Endodermal cell (in vitro differentiated cells): Measurements from ENCODE around the gene PIK3R4. TPM values are rescaled to one million over a fixed set of nuclear protein-coding genes. Genes with fewer than 3 reads are reported as not detected.

Experiments used
- DNase-seq: peaks from one replicate; pipeline ENCODE4 v3.0.0-alpha.2; 2017
- H3K27ac ChIP-seq: 2 replicates; pipeline ENCODE4 v1.5.1; 2013; ENCODE audit warnings: mild to moderate bottlenecking, low read depth, low read length, moderate library complexity
- H3K27me3 ChIP-seq: 2 replicates; pipeline ENCODE4 v1.6.1; 2013; ENCODE audit warnings: mild to moderate bottlenecking, low read length, moderate library complexity; ENCODE audit not compliant: insufficient read depth, control insufficient read depth, poor library complexity, severe bottlenecking
- H3K36me3 ChIP-seq: 2 replicates; pipeline ENCODE4 v1.7.0; 2013; ENCODE audit warnings: mild to moderate bottlenecking, low read length, moderate library complexity; ENCODE audit not compliant: control insufficient read depth, insufficient read depth
- H3K4me1 ChIP-seq: one replicate; pipeline ENCODE4 v1.7.0; 2013; ENCODE audit warnings: low read length; ENCODE audit not compliant: control insufficient read depth, insufficient read depth
- H3K4me3 ChIP-seq: 2 replicates; pipeline ENCODE4 v1.5.1; 2013; ENCODE audit warnings: mild to moderate bottlenecking, low read length, moderate library complexity
- H3K9ac ChIP-seq: 2 replicates; pipeline ENCODE4 v1.6.1; 2013; ENCODE audit warnings: mild to moderate bottlenecking, low read length, moderate library complexity; ENCODE audit not compliant: poor library complexity, severe bottlenecking; ENCODE audit errors: extremely low read depth
- H3K9me3 ChIP-seq: 2 replicates; pipeline ENCODE4 v1.6.1; 2013; ENCODE audit warnings: mild to moderate bottlenecking, low read length, moderate library complexity; ENCODE audit not compliant: control insufficient read depth
- H3K27ac Mint-ChIP-seq: 2 replicates; pipeline ENCODE4 v1.8.0; 2020; ENCODE audit warnings: mixed read lengths
- H3K27me3 Mint-ChIP-seq: 2 replicates; pipeline ENCODE4 v1.8.0; 2021; ENCODE audit warnings: mild to moderate bottlenecking, mixed read lengths; ENCODE audit not compliant: insufficient read depth
- H3K36me3 Mint-ChIP-seq: 2 replicates; pipeline ENCODE4 v1.8.0; 2020; ENCODE audit warnings: low read depth, mixed read lengths
- H3K4me1 Mint-ChIP-seq: 2 replicates; pipeline ENCODE4 v1.8.0; 2020; ENCODE audit warnings: mixed read lengths
- H3K4me3 Mint-ChIP-seq: 2 replicates; pipeline ENCODE4 v1.8.0; 2020; ENCODE audit warnings: mild to moderate bottlenecking, moderate library complexity, mixed read lengths
- H3K9me3 Mint-ChIP-seq: 2 replicates; pipeline ENCODE4 v1.8.0; 2020; ENCODE audit warnings: mild to moderate bottlenecking, mixed read lengths
- WGBS, 2 experiments: methylation state at CpG; one replicate each; pipeline versions ENCODE4 v1.1.5 to v1.1.7; 2013; ENCODE audit warnings: missing lambda C conversion rate in 2 of 2, mixed read lengths in 1 of 2; ENCODE audit not compliant: insufficient coverage in 1 of 2, insufficient read length in 1 of 2; 5-methylcytosine and 5-hydroxymethylcytosine counted together
- total RNA-seq, 2 donors: library from RNA; stranded (reverse); fragmentation: NEBNext Ultra II Directional in 1 of 2; extraction: Animal tissue kit (Norgen Biotek cat#: 25700) in 1 of 2; gene quantifications; 2 replicates in 1 of 2; 3 replicates in 1 of 2; pipeline ENCODE4 v1.2.1, GENCODE V29; 2021
- TF ChIP-seq, protein P1 (sequence below): fragments of 200-600 bp; sonication (generic); conservative IDR thresholded peaks from 2 replicates; pipeline ENCODE4 v1.5.0; 2021; ENCODE audit warnings: antibody characterized with exemption, mild to moderate bottlenecking

Gene PIK3R4
- total RNA-seq, 2 donors from 2014 or later, result 40.3 to 41.2 TPM

DNA sequence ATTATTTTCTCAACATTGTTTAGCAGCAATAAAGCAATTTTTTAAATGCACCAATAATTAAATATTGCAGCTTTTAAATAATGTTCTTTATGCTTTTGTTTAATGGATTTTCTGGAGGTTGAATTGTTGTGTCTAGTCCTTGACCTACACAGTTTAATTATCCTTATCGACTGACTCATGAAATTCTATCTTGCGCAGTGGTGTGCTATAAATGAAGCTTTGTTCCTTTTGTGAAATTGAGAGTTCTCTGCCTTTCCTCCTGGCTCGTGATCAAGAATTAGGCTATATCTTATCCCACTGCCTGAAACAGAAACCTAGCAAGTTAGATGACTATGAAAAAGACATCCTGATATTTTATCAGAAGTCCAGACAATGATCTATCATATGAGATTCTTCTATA, 37.0 kb upstream of the PIK3R4 start:
- Mint-ChIP-seq H3K27ac (no peak overlapping the region), H3K4me3 (no peak overlapping the region), H3K27me3 (no peaks in the 10 kb centered on the region), H3K36me3 (no peaks in the 10 kb centered on the region), H3K9me3 (no peaks in the 10 kb centered on the region), H3K4me1 (peaks cover 15% of the 10 kb centered on the region)
- TF ChIP-seq, protein P1, sequence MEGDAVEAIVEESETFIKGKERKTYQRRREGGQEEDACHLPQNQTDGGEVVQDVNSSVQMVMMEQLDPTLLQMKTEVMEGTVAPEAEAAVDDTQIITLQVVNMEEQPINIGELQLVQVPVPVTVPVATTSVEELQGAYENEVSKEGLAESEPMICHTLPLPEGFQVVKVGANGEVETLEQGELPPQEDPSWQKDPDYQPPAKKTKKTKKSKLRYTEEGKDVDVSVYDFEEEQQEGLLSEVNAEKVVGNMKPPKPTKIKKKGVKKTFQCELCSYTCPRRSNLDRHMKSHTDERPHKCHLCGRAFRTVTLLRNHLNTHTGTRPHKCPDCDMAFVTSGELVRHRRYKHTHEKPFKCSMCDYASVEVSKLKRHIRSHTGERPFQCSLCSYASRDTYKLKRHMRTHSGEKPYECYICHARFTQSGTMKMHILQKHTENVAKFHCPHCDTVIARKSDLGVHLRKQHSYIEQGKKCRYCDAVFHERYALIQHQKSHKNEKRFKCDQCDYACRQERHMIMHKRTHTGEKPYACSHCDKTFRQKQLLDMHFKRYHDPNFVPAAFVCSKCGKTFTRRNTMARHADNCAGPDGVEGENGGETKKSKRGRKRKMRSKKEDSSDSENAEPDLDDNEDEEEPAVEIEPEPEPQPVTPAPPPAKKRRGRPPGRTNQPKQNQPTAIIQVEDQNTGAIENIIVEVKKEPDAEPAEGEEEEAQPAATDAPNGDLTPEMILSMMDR, result no peak
- Histone ChIP-seq H3K27me3 (no peaks in the 10 kb centered on the region), H3K36me3 (no peaks in the 10 kb centered on the region), H3K9me3 (no peaks in the 10 kb centered on the region), H3K4me3 (no peak overlapping the region), H3K9ac (no peak overlapping the region), H3K4me1 (no peaks in the 10 kb centered on the region), H3K27ac (no peak overlapping the region)
- DNase-seq, result no peak
- 94 to 100% methylated on average over 1 to 3 of the region's 3 CpGs for WGBS, 2 experiments

GRCh38 chr3:130779486-130779885, 32.9 kb upstream of the PIK3R4 start:
- Histone ChIP-seq H3K9ac (no peak overlapping the region), H3K9me3 (no peaks in the 10 kb centered on the region), H3K27me3 (no peaks in the 10 kb centered on the region), H3K4me3 (no peak overlapping the region), H3K36me3 (no peaks in the 10 kb centered on the region), H3K4me1 (no peaks in the 10 kb centered on the region), H3K27ac (no peak overlapping the region)
- Mint-ChIP-seq H3K9me3 (no peaks in the 10 kb centered on the region), H3K27ac (no peak overlapping the region), H3K27me3 (no peaks in the 10 kb centered on the region), H3K4me3 (no peak overlapping the region), H3K4me1 (no peaks in the 10 kb centered on the region), H3K36me3 (no peaks in the 10 kb centered on the region)
- TF ChIP-seq, protein P1, result no peak
- WGBS, 2 experiments, result 87% methylated on average over 5 of the region's 5 CpGs; no CpG with 5 or more reads in 1 of the 2 experiments
- no peak for DNase-seq

- no peaks in the 10 kb centered on the region for H3K36me3 Mint-ChIP-seq
- 80 to 84% methylated on average over 1 of the region's 1 CpG for WGBS, 2 experiments
These were observed 32.4 kb upstream of the PIK3R4 start for GRCh38 chr3:130779031-130779430.

More at GRCh38 chr3:130779031-130779430, 32.4 kb upstream of the PIK3R4 start:
- no peak for DNase-seq
- Mint-ChIP-seq H3K27me3 (no peaks in the 10 kb centered on the region), H3K9me3 (no peaks in the 10 kb centered on the region), H3K27ac (no peak overlapping the region), H3K4me3 (no peak overlapping the region), H3K4me1 (no peaks in the 10 kb centered on the region)
- H3K4me3 ChIP-seq, result no peak overlapping the region
- H3K36me3 ChIP-seq, result no peaks in the 10 kb centered on the region
- TF ChIP-seq, protein P1, result no peak
- H3K4me1 ChIP-seq, result no peaks in the 10 kb centered on the region
- H3K9ac ChIP-seq, result no peak overlapping the region
- H3K9me3 ChIP-seq, result no peaks in the 10 kb centered on the region
- H3K27me3 ChIP-seq, result no peaks in the 10 kb centered on the region
- no peak overlapping the region for H3K27ac ChIP-seq
